ENCODE measurements around the gene TTC32. TPM values are rescaled to one million over a fixed set of nuclear protein-coding genes. Genes with fewer than 3 reads are reported as not detected.
A peak's percentile ranks its signal among the peaks of the same experiment; 100 is the strongest.

TTC32 gene
- total RNA-seq, 1 donor from 2014 or later, result not detected

DNA sequence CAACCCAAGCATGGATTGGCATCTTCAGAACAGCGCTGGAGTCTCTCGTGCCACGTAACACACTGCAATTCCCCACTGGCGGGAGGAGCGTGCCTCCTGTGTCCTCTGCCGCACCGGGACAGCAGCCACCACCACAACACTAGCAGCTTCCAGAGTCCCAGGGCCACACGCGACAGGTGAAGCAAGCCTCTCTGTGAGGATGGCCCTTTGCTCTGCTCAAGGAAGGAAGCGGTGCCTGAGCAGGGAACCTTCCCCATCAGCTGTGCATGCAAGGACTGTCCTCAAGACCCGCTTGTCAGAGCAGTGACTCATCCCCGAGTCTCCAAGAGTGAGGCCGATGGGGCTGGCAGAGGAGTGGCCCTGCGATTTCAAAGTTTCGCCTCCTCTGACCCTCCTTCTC is 44.0 kb downstream of the TTC32 start:
- H3K27ac ChIP-seq, result peak overlapping the region; percentile 89 to 92

GRCh38 chr2:19857100-19857499 is 44.7 kb downstream of the TTC32 start:
- Histone ChIP-seq H3K27me3 (no peaks in the 10 kb centered on the region), H3K4me3 (peak overlapping the region in 1 of 2 donors; percentile 45), H3K36me3 (no peaks in the 10 kb centered on the region), H3K27ac (peak overlapping the region; percentile 89 to 92), H3K9me3 (no peaks in the 10 kb centered on the region), H3K4me1 (peaks cover 19 to 57% of the 10 kb centered on the region in 2 donors)
- no peak for TF ChIP-seq CTCF (IDR thresholded peaks at IDR 0.05)
- intact Hi-C loops (cut with DNase I), result loop anchor here (1.0 kb wide), 1 partner anchor 55 kb away; no protein-coding TSS in a partner anchor
- DNase-seq (ENCODE audit: low spot score in 2 of 2), result no peak

More for the DNA sequence above, 44.0 kb downstream of the TTC32 start:
- H3K36me3 ChIP-seq, result no peaks in the 10 kb centered on the region
- peaks cover 23 to 64% of the 10 kb centered on the region in 2 donors for H3K4me1 ChIP-seq
- intact Hi-C loops (cut with DNase I), result loop anchor here (1.0 kb wide), 1 partner anchor 56 kb away; no protein-coding TSS in a partner anchor
- H3K27me3 ChIP-seq, result no peaks in the 10 kb centered on the region
- H3K4me3 ChIP-seq, result peak overlapping the region in 1 of 2 donors; percentile 45
- no peak for TF ChIP-seq CTCF (IDR thresholded peaks at IDR 0.05)
- H3K9me3 ChIP-seq, result no peaks in the 10 kb centered on the region
- peak in 1 of 2 donors; percentile 78 for DNase-seq (ENCODE audit: low spot score in 2 of 2)

DNA sequence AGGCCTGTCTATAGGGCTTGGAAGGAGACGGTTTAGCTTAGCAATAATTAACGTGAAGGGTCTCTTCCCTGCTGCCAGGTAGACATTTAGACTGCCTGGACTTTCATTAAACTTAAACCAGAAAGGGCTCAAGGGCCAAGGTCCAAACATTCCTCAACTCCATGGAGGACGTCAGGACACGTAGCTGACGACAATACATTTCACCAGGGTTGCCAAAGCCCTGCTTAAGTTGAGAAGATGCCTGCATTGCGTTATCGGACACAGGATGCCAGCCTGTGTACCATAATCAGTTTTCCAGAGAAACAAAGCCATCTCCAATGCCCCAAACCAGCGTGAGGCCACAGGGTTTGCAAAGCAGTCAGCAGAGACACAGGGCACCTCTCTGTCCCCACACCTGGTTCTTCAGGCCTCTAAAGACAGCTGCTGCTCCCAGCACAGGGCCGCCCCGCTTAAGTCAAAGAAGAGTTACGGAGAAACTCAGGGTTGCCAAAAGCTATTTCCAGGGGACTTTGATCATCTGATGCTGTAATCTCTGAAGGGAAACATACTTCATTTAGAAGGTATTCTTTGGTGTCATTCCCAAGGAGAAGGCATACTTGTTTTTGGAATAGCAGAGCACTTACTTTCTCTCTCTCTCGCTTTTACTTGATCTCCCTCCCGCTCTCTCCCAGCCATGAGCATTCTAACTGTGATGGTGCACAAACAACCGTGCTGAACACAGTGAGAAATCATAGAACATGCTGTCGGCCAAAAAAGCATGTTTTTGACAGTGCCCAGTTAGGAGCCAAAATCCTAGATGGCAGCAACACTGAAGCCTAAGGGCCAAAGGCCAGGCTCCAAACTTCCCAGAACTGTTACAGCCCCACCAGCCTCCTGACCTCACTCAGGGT is 46.0 kb downstream of the TTC32 start:
- intact Hi-C loops (cut with DNase I), result no loop called here
- Histone ChIP-seq H3K36me3 (no peaks in the 10 kb centered on the region), H3K27me3 (no peaks in the 10 kb centered on the region), H3K4me1 (peaks cover 13 to 46% of the 10 kb centered on the region in 2 donors), H3K9me3 (no peaks in the 10 kb centered on the region), H3K4me3 (no peak overlapping the region), H3K27ac (peak overlapping the region; percentile 89 to 92)
- DNase-seq (ENCODE audit: low spot score in 2 of 2), result peak in 1 of 2 donors; percentile 79
- TF ChIP-seq CTCF (IDR thresholded peaks at IDR 0.05), result no peak

DNA sequence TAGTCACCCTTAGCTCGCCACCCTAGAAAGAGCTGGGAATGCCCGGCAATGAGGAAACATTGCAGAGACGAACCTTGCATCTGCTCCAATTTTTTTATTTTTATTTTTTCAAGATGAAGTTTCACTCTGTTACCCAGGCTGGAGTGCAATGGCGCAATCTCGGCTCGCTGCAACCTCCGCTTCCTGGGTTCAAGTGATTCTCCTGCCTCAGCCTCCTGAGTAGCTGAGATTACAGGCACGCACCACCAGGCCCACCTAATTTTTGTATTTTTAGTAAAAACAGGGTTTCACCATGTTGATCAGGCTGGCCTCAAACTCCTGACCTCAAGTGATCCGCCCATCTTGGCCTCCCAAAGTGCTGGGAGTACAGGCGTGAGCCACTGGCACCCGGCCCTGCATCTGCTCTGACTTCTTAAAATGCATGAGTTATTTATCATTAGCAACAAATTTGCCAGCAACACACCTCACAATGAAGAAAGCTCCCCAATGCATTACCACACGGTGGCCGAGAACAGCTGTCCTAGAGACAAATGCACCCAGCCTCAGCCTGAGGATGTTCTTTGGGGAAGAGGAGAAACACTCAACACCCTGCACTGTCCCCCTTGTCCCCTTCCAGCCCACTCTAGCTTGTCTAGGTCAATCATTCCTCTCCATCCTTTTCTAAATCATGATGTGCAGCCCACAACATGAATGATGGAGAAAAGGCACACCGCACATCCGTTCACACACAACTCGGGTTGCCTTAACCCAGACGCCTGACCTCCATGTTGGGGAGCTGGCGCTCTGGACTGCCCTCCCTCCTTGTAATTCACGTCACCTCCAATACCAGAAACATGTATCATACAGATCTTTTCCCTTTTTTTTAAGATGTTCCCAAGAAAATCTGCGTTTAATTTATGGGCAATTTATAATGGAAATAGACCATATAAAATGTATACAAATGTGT is 46.9 kb downstream of the TTC32 start:
- TF ChIP-seq CTCF (IDR thresholded peaks at IDR 0.05), result no peak
- peak in 1 of 2 donors; percentile 69 for DNase-seq (ENCODE audit: low spot score in 2 of 2)
- Histone ChIP-seq H3K27ac (peak overlapping the region; percentile 89 to 92), H3K9me3 (no peaks in the 10 kb centered on the region), H3K36me3 (no peaks in the 10 kb centered on the region), H3K27me3 (no peaks in the 10 kb centered on the region), H3K4me3 (no peak overlapping the region), H3K4me1 (peaks cover 13 to 43% of the 10 kb centered on the region in 2 donors)
- intact Hi-C loops (cut with DNase I), result no loop called here

GRCh38 chr2:19851116-19851695 is 50.6 kb downstream of the TTC32 start:
- Histone ChIP-seq H3K27ac (peak overlapping the region in 1 of 2 donors; percentile 34), H3K4me3 (no peak overlapping the region), H3K27me3 (no peaks in the 10 kb centered on the region), H3K9me3 (no peaks in the 10 kb centered on the region), H3K4me1 (peaks cover 0 to 9% of the 10 kb centered on the region in 2 donors), H3K36me3 (no peaks in the 10 kb centered on the region)
- intact Hi-C loops (cut with DNase I), result no loop called here
- TF ChIP-seq CTCF (IDR thresholded peaks at IDR 0.05), result no peak
- peak in 1 of 2 donors; percentile 28 for DNase-seq (ENCODE audit: low spot score in 2 of 2)

Measured in ascending aorta (tissue), 2 donors.